Measurements from ENCODE around the gene GLUL.

DNA sequence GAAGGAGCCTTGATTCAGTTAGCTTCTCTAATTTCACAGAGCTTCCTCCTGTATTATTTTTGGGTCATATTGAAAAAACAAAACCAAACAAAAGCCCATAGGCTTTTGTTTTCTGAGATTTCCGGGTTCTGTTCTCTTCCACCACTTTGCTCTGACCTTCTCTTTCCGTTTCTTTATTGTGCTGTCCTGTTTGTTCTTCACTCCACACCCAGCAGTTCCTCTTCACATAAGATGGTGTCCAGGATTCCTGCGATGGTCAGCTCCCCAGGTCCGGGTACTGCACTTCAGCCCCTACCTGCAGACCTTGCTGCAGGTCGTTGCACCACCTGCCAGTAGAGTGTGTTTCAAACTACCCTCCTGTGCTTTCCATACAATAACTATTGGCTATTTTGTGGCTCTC lies 44.6 kb downstream of the GLUL start:
- TF ChIP-seq, protein P1, sequence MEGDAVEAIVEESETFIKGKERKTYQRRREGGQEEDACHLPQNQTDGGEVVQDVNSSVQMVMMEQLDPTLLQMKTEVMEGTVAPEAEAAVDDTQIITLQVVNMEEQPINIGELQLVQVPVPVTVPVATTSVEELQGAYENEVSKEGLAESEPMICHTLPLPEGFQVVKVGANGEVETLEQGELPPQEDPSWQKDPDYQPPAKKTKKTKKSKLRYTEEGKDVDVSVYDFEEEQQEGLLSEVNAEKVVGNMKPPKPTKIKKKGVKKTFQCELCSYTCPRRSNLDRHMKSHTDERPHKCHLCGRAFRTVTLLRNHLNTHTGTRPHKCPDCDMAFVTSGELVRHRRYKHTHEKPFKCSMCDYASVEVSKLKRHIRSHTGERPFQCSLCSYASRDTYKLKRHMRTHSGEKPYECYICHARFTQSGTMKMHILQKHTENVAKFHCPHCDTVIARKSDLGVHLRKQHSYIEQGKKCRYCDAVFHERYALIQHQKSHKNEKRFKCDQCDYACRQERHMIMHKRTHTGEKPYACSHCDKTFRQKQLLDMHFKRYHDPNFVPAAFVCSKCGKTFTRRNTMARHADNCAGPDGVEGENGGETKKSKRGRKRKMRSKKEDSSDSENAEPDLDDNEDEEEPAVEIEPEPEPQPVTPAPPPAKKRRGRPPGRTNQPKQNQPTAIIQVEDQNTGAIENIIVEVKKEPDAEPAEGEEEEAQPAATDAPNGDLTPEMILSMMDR (IDR thresholded peaks at IDR 0.05), result no peak
- no peak for TF ChIP-seq POLR2AphosphoS5 (IDR thresholded peaks at IDR 0.05)

All from breast epithelium (tissue), 3 donors.